Right hindlimb (tissue), 1 donor: ENCODE data around the gene FBXO31.

ENCODE experiments used
- DNase-seq: peaks from one replicate; pipeline ENCODE4 v3.0.0-alpha.2; 2018

Gene FBXO31

DNA sequence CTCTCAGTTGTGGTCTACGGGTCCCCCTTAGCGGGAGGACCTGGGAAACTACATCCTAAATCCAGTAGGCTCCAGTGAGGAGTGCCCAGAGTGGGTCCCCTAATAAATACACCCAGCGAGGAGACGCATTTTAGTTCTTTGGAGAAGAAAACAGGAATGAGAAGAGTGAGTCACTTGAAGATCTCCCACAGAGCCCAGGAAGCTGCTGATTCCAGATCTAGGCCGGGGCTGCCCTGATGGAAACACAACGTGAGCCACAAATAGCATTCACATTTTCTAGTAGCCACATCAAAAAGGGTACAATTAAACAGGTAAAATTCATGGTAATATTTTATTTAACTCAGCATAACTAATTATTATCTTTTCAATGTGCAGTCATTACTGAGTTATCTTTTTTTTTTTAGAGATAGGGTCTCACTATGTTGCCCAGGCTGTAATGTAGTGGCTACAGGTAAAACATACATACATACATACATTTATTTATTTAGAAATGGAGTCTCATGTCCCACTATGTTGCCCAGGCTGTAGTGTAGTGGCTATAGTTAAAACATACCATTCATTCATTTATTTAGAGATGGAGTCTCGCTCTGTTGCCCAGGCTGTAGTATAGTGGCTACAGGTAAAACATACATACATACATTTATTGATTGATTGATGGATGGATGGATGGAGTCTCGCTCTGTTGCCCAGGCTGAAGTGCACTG is 21.5 kb downstream of the FBXO31 start:
- DNase-seq, result no peak

DNA sequence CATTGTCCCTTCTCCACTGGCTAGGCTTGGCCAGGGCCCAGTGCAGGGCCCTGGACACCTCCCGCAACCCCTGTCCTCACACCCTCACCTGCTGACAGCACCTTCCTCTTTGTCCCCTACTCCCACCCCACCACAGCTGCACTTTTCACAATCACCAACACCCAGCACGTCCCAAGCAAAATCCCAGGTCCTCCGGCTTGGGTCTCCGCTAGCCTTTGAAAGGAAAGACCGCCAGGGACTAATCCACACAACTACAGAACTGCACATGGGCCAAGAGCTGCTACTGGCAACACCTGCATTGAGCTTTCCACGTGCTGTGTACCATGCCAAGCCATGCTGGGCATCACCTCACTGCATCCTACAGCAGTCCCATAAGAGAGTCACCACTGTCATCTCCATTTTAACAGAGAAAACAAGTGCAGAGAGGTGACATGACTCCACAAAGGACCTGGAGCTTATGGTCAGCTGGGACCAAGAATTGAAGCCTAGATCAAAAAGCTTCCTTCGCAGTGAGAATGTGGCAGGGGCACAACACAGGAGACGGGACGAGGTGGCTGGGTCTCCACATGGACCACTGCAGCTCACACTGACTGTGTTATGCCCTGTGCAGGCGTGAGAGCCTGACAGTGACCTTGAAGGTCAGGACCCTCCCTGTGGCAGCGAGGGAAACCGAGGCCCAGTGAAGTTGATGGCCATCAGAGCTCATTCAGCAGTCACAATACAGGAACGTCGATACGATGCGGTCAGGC is 22.5 kb downstream of the FBXO31 start:
- no peak for DNase-seq

DNA sequence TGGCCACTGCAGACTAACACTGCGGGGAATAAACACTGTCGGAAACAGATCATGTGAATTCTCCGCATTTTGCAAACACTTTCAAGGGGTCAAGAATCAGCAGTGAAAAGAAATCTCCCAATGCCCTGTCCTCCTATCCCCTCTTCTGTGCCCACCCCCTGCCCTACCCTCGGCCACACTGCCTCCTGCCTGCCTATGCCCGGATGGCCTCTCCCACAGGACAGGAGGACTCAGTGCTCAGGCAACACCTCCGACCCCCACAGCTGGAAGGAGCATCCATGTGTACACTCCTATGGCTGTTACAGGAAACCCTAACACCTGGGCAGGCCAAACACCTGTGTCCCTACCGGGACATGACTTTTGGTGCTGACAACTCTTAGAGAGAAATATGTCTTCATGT is 24.5 kb downstream of the FBXO31 start:
- no peak for DNase-seq

DNA sequence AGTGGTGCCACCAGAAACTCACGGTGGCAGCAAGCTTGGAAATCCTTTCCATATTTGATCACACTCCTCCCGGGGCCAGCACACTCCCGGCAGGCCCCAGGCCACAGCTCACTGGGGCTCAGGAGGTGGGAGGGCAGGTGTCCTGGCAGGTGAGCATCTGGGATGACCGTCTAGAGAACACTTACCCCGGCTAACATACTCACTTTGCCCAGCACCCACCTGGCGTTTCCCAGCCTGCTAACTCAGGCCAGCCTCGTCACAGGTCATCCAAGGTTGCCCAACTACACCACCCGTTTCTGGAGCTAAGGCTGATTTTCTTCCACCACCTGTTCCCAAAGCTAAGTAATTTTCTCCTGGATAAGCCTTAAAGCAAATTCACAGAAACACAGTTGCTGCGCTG is 24.9 kb downstream of the FBXO31 start:
- no peak for DNase-seq

DNA sequence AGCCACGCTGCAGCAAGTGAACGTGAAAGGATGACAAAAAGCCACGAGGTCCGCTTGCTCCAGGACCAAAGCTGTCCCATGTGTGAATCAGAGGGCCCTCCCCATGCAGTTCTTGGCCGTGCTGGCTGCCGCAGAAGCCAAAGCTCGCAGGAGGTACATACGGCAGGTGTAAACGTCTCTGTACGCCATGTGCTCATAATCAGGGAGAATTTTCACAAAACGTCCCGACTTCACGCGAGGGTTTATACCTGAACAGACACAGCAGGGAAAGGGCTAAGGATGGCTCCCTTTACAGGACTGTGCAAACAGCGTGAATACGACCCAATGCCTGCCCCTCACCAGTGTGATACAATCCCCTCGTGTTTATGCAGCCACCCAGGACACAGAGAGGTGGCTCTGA is 25.3 kb downstream of the FBXO31 start:
- no peak for DNase-seq

DNA sequence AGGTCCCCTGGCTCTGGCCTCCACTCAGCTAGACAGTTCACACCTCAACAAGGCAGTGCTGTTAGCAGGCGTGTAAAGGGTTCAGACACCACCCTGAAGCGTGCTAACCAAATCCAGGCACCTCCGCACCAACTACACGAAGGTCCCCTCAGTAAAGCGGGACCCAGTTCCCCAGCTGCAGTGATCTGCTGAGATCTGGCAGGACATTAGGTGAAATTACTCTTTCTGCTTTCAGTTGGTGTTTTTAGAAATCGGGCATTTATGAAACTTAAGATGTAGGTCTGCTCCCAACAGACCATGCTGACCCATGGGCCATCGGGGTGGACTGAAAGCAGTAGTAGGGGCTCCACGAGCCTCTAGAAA is 27.1 kb downstream of the FBXO31 start:
- DNase-seq, result no peak

DNA sequence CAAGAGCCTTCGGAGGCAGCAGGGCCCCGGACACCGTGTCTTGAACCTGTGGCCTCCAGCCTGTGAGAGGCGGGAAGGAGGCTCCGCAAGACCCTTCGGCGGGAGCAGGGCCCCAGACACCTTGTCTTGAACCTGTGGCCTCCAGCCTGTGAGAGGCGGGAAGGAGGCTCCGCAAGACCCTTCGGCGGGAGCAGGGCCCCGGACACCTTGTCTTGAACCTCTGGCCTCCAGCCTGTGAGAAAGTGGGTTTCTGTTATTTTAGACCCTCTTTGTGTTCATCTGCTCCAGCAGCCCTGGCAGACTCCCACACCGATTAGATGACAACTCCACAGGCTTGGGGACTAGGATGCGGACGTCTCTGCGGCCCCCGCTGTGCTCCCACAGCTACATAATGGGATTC is 30.0 kb downstream of the FBXO31 start:
- DNase-seq, result no peak

DNA sequence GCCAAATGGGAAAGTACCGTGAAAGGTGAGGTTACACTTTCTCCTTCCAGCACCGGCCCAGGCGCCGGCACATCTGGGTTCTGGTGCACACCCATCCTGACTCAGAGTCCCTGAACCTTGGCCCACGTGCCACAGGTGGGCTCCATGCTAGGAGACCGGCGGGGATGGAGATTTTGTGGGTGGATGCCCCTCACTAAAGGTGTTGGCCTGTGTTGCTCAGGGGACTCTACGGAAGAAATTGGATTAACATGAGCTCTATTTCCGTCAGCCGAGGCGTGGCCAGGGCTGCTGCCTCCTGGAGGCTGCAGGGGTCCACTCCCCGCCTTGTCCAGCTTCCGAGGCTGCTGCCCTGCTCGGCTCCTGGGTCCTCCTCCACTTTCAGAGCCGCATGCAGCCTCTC is 30.8 kb downstream of the FBXO31 start:
- no peak for DNase-seq

DNA sequence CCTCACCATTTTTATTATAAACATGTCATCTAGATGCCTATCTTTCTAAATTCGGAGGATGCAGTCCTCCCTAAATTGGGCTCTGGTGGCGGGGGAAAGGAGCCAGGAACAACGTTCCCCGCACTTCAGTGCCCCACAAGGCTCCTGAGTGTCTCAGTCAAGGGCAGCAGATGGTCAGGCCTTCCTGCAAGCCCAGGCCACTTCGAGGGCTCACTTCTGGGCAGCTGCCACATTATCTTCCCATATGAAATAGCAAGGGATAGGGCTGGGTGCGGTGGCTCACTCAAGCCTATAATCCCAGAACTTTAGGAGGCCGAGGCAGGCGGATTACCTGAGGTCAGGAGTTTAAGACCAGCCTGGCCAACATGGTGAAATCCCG is 32.3 kb downstream of the FBXO31 start:
- DNase-seq, result no peak

DNA sequence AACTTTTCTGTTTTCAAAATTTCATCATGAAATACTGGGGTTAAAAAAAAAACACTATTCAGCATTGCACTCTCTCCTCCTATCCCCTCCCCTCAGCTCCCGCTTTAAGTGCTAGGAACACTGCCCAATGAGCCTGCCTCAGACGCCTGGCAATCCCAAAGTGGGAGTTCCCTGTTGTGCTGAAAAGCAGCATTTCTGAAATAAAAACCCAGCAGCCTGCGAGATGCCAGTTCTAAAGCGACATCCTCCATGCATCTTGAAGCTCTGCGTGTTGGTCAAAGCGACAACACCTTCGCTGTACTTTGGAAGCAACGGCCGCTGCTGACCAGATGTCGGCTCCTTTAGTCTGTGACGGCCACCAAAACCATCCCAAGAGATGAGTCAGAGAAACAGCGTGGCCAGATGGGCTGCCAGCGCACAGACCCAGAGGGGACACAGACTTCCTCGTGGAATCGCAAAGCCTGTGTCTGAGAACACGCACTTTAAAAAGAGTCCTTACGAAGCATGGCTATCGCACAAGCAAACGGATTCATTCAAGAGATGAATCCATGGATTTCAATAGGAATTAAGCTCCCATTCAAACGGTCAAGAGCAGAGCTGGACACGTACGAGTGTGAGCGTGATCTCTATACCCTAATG is 32.8 kb downstream of the FBXO31 start:
- peak; percentile 41 for DNase-seq

DNA sequence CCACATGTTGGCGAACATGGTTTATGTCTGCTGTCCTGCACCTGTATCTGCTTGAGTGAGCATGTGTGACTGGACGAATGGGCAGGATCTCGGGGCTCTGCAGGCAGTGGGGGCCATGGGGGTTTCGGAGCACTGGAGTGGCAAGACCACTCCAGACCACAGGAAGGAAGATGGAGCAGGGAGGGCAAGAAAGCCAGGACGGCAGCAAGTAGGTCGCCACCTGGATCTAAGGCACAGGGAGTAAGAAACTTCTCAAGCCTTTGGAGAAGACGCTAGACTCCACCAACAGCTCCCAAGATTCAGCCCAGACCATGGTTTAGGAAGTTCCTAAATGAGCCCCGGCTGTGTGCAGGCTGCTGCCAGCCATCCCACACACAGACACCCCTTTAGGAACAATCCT is 33.5 kb downstream of the FBXO31 start:
- DNase-seq, result no peak

DNA sequence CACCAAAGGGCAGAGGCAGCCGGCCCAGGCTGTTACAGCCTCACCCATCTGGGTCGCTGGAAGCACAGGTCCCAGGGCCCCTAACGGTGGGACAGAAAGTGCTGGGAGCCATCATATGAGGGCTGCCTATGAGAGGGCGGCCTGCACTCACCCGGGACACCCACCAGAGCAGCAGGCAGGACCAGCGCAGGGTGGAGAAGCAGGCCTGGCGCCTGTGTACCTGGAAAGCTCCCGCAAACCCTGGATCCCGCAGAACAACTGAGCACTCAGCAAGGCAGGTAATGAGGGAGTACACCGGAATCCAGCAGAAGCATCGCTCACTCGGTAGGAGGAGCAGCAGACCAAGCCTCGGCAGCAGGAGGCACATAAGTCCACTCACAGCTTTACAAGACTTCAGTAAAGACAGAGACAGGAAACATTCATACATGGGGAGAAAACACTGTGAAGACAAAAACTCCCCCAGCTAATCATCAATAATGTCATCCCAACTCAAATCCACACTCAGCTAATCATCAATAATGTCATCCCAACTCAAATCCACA is 34.9 kb downstream of the FBXO31 start:
- DNase-seq, result no peak

DNA sequence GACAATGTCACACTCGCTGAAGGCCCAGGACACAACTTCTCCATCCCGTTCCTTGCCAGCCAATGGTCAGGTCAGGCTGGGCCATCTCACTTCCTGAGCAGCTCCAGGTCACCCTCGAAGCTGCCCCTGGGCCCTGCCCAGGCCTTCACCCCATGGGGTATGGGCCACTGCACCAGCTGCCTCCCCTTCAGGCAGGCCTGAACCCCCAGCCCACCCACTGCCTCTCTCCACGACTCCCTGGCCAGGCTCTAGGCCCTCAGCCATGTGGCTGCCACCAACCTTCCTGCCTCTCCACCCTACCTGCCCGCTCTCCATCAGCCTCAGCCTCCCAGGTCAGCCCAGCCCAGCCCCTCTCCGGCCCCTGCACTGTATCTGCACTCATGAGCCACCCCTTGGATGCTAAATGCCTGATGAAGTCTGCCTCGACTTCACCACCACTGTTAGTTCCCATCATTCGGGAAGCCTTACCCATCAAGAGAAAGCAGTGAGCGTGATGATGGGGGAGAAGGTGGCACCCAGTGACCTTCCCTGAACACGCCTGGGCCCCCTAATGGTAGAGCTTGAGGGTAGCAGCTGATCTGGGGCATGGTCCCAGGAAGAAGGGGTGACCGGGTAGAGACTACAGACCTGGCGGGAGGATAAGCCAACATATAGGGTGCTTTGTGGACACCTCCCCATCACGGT is 35.5 kb downstream of the FBXO31 start:
- no peak for DNase-seq

DNA sequence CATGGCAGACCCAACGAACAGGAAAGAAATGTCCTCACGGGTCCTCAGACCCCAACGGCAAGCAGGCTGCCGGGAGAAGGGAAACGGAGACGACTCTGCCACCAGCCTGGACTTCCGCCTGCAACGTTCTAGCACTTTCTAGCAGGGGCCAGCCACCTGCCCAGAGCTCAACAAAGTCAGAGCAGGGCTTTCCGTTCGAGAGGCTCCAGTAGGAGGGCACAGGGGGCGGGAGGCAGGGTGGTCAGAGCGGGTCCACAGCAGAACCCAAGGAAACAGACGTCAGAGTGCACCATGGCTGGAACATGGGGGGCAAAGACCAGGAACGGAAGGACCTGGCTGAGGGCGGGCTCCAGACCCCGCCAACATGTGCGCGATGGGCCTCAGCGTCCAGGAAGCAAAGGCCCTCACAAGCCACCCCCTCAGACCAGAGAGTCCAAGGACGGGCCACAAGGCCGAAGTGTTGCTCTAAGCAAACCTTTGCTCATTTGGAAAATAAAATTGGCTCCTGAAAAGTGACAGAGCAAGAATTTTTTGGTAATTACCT is 37.0 kb downstream of the FBXO31 start:
- DNase-seq, result no peak

DNA sequence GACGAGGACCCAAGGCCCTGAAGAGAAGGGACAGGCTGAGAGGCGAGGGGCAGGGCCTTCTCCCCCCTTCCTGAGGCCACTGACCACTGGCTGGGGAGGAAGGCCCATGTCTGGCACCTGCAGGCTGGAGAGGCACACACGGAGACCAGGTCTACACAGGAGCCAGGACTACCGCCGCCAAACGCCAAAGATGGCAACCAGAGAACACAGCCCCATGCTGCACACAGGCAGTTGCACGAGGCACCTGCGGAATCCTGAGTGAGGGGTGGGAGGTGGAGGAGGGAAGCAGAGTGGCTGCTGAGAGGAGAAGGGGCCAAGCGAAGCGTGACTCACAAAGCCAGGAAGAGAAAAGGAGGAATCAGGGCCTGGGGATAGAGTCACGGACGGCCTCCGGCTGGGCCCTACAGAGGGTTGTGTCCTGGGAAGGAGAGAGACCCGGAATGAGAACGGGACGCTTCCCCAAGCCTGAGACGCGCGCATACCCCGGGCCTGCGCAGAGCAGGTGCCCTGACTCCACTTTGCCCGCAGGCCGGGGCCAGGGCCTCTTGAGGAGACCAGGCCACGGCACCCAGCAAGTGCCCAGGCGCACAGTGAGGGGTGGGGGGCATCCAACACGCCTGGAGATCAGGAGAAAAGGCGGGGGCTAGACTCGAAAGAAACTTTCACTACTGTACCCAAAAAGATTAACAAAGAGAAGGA is 37.7 kb downstream of the FBXO31 start:
- DNase-seq, result no peak

DNA sequence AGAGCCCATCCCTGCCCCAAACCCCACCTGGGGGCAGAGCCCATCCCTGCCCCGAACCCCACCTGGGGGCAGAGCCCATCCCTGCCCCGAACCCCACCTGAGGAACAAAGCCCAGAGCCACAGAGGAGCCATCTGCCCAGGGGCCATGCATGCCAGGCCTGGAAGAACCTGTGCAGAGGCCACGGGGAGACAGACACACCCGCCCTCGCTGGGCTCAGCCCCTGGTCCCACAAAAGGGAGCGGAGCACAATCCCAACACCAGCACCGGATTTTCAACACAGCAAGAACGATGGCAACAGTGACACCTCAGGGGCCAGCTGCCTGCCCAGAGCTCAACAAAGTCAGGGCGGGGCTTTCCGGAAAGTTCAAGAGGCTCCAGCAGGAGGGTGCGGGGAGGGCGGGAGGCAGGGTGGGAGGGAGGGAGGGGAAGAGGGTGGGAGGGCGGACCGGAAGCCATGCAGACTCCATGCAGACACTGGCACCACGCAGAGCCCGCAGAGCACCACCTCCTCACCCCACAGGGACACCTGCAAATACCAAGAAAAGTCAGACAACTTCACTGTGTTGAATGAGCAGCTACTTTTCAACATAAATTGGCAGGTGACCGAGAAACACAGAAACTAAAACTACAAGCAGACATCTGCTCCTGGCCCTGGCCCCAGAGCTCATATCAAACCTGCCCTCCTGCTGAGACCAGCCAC is 38.5 kb downstream of the FBXO31 start:
- no peak for DNase-seq

DNA sequence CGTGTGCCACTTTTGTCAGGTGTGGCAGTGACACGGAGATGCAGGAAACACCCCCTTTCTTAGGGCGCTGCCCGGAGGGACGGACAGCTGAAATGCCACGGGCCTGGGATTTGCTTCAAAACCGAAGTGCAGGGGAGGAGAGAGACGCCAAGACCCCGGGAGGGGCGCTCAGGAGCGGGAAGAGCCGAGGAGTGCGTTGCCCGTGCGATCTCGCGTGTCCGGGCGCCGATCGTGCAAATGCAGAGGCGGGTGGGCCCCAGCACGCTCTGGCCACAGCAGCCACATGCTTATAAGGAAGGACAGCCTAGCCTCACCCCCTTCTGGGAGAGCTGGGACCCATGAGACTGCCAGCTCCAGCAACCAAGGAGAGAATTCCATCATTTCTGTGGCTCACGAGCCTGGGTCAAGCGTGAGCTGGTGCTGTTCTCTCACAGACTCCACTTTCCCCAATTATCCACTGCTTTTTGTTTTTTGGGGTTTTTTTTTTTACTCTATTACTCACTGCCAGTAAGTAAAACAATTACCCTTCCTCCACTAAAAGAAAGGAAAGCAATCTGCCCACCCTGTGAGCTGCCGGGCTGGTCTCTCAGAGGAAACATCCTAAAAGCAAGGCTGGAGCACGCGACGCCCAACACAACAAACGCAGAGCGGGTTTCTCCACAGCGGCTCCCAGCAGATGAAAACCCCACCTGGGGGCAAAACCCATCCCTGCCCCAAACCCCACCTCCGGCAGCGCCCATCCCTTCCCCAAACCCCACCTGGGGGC is 39.2 kb downstream of the FBXO31 start:
- DNase-seq, result no peak

DNA sequence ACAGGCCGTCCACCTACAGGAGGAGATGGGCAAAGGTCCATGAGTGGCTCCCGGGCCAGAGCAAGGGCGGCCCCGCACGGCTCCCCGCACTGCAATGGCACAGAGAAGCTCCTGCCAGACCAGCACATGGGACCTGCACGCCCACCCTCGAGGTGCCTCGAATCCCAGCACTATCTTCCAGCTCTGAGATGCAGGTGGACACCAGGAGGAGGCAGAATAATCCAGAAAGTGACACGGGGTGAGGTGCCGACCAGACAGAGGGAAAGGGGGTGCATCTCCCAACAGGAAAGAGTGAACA is 39.9 kb downstream of the FBXO31 start:
- DNase-seq, result no peak

DNA sequence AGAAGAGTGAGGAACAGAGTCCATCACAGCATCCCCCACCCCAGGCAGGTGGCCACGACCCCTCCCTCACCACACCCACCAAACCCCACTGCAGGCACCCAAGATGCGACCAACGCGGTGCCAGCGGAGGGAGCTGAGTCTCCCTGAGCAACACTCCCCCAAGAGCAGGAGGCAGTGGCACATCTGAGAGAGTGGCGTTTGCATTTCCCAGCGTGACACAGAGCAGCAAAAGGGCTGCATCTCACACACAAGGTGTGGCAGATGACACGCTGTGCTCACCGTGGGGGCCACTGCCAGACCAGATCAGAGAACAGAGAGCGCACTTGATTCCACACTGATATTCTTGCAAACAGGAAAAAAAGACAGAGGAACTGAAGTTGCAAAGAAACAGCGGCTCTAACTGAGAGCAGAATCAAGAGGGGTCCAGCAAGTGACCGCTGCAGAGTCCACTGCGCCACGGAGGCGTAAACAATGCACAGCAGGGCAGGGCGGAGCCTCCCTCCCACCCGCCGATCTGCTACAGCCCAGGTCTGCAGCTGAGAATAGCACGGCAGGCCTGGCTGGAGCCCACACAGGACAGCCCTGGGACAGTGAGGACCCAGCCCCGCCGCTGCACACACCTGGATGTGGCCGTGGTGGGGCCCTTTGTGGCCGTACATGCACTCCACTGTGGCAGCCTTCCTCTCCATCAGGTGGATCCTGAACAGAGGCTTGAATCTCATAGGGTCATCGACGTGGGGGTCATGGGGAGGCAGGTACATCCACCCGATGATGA is 40.4 kb downstream of the FBXO31 start:
- no peak for DNase-seq

DNA sequence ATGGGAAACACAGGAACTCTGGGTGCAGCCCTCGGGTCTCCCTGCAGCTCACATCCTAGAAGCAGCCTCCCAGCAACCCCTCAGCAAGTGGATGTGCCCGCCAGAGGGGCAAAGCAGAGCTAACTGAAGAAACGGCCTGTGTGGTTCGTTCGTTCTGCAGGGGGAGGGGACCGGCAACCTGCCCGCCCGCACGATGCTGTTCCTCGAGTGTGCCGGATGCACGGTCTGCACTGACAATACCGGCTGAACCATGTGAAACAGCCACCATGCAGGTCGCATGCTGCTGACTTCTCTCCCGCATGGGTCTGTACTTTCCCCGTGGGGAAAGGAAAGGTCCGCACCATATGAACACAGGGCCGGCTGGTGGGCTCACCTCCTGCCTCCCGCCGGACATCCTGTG is 41.1 kb downstream of the FBXO31 start:
- DNase-seq, result no peak

DNA sequence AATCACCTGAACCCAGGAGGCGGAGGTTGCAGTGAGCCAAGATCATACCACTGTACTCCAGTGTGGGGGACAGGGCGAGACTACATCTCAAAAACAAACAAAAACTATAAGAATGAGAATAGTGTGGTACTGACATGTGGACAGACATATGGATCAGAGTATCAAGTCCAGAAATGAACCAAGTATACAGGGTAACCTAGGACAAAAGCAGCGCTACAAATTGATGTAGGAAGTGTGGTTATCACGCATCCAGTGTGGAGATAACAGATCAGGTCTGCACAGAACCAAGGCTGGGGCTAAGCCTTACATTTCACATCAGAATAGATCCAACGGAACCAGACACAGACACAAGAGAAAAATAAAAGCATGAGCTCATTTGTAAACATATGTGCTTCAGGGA is 43.4 kb downstream of the FBXO31 start:
- DNase-seq, result no peak
